NCI-H774 (cell line): ENCODE data around the gene PCP2.

Experiments used
- DNase-seq: peaks from one replicate; lab custom pipeline; 2025; lab: John Stamatoyannopoulos, UW

Gene PCP2

GRCh38 chr19:7596211-7596937 is 37.1 kb downstream of the PCP2 start:
- no peak for DNase-seq

- DNase-seq: peak; percentile 74
Measured at GRCh38 chr19:7595466-7596133, 37.9 kb downstream of the PCP2 start, which contains the start of gene CAMSAP3. Gene CAMSAP3 (plus strand): TSS chr19:7595863. CDS start chr19:7596003, 140 bp downstream.

- DNase-seq: no peak
Measured at GRCh38 chr19:7590256-7590655, 43.3 kb downstream of the PCP2 start.

- no peak for DNase-seq
Measured at GRCh38 chr19:7589822-7590221, 43.7 kb downstream of the PCP2 start.

GRCh38 chr19:7582446-7582845 is 51.1 kb downstream of the PCP2 start:
- no peak for DNase-seq
